H1 (cell line): Measurements from ENCODE around the gene EXTL1. TPM values are rescaled to one million over a fixed set of nuclear protein-coding genes. Genes with fewer than 3 reads are reported as not detected.

Source experiments
- CTCF ChIA-PET: fragments of 300-600 bp; sonication (Branson Sonifier 250); formaldehyde crosslinking; loops from one replicate; lab custom pipeline; 2021; ENCODE audit not compliant: partially characterized antibody; lab: Charles Lee
- POLR2A ChIA-PET: fragments of 300-600 bp; sonication (Branson Sonifier 250); formaldehyde crosslinking; loops from one replicate; lab custom pipeline; 2021; ENCODE audit warnings: inconsistent platforms; ENCODE audit not compliant: partially characterized antibody; lab: Charles Lee
- DNase-seq, 2 experiments: peaks; one replicate each; pipeline versions ENCODE4 v3.0.0 to v3.0.0-alpha.2; 2010 to 2022; ENCODE audit warnings: low spot score in 2 of 2, low read depth in 1 of 2, mixed read lengths in 1 of 2
- FAIRE-seq: peaks from 2 replicates; lab custom pipeline; 2011; peaks lifted over from hg19 to GRCh38; lab: Jason Lieb, UNC
- H2AFZ ChIP-seq: 2 replicates; pipeline ENCODE4 v1.8.1; 2012; ENCODE audit warnings: low read length, inconsistent platforms
- H2AK5ac ChIP-seq: 2 replicates; pipeline ENCODE4 v1.6.1; 2013; ENCODE audit warnings: low read depth, low read length
- H2BK120ac ChIP-seq: replicated peaks from 2 replicates; pipeline ENCODE3; 2013; ENCODE audit warnings: low read depth, low read length, inconsistent platforms
- H2BK12ac ChIP-seq: 2 replicates; pipeline ENCODE4 v1.6.1; 2013; ENCODE audit warnings: low read depth, low read length
- H2BK15ac ChIP-seq: 2 replicates; pipeline ENCODE4 v1.6.1; 2013; ENCODE audit warnings: low read length
- H2BK20ac ChIP-seq: 2 replicates; pipeline ENCODE4 v1.6.1; 2013; ENCODE audit warnings: low read length
- H2BK5ac ChIP-seq: 2 replicates; pipeline ENCODE4 v1.6.1; 2013; ENCODE audit warnings: low read depth, low read length
- H3K14ac ChIP-seq: 2 replicates; pipeline ENCODE4 v1.6.1; 2013; ENCODE audit warnings: inconsistent platforms; ENCODE audit not compliant: insufficient read length
- H3K18ac ChIP-seq: 2 replicates; pipeline ENCODE4 v1.6.1; 2013; ENCODE audit warnings: low read length; ENCODE audit errors: extremely low read depth
- H3K23ac ChIP-seq: 2 replicates; pipeline ENCODE4 v1.6.1; 2013; ENCODE audit warnings: inconsistent platforms; ENCODE audit not compliant: insufficient read length
- H3K23me2 ChIP-seq: 2 replicates; pipeline ENCODE4 v1.6.1; 2013; ENCODE audit warnings: low read depth, low read length
- H3K27ac ChIP-seq: 2 replicates; pipeline ENCODE4 v1.6.1; 2011; ENCODE audit warnings: low read depth, low read length, inconsistent platforms
- H3K27me3 ChIP-seq, 4 experiments: replicated peaks in 1 of 4; 1 replicate in 1 of 4; 2 replicates in 3 of 4; pipeline versions ENCODE4 v1.6.1 to v1.8.1; 2011 to 2013; ENCODE audit warnings: low read length in 3 of 4, mild to moderate bottlenecking in 3 of 4, inconsistent platforms in 2 of 4, mixed read lengths in 2 of 4, moderate library complexity in 1 of 4; ENCODE audit not compliant: control insufficient read depth in 3 of 4, insufficient read depth in 3 of 4; ENCODE audit errors: extremely low read depth in 1 of 4
- H3K36me3 ChIP-seq, 4 experiments: 2 replicates each; pipeline versions ENCODE4 v1.6.1 to v1.8.1; 2011 to 2013; ENCODE audit warnings: mild to moderate bottlenecking in 4 of 4, low read length in 3 of 4, moderate library complexity in 2 of 4, control low read depth in 1 of 4, inconsistent platforms in 1 of 4; ENCODE audit not compliant: insufficient read depth in 4 of 4, control insufficient read depth in 2 of 4
- H3K4ac ChIP-seq: replicated peaks from 2 replicates; pipeline ENCODE3; 2013; ENCODE audit warnings: low read length, low read depth, mixed read lengths, inconsistent platforms; ENCODE audit not compliant: insufficient read length
- H3K4me1 ChIP-seq, 4 experiments: replicated peaks in 1 of 4; 1 replicate in 1 of 4; 2 replicates in 3 of 4; pipeline versions ENCODE4 v1.6.1 to v1.8.1; 2011 to 2013; ENCODE audit warnings: low read length in 3 of 4, inconsistent platforms in 2 of 4, mixed read lengths in 1 of 4; ENCODE audit not compliant: insufficient read depth in 4 of 4, control insufficient read depth in 3 of 4
- H3K4me2 ChIP-seq, 2 experiments: 2 replicates each; pipeline versions ENCODE4 v1.6.1 to v1.8.1; 2011 to 2013; ENCODE audit warnings: low read depth in 2 of 2, low read length in 2 of 2, control low read depth in 1 of 2, inconsistent platforms in 1 of 2, mild to moderate bottlenecking in 1 of 2; ENCODE audit not compliant: insufficient read depth in 1 of 2
- H3K4me3 ChIP-seq, 4 experiments: fragments of 200-600, 300-600 bp in 1 of 4; sonication (generic), shearing (Covaris generic), sonication (Bioruptor Twin) in 1 of 4; 2 replicates each; pipeline versions ENCODE4 v1.5.1 to v1.8.1; 2011 to 2016; ENCODE audit warnings: low read length in 4 of 4, low read depth in 3 of 4, control low read depth in 2 of 4, inconsistent platforms in 2 of 4, mild to moderate bottlenecking in 2 of 4, mixed read lengths in 1 of 4, moderate library complexity in 1 of 4; ENCODE audit not compliant: insufficient read depth in 2 of 4; ENCODE audit errors: extremely low read depth in 1 of 4
- H3K56ac ChIP-seq: replicated peaks from 2 replicates; pipeline ENCODE3; 2013; ENCODE audit warnings: low read depth, mild to moderate bottlenecking, mixed read lengths, low read length, inconsistent platforms; ENCODE audit not compliant: insufficient read length
- H3K79me1 ChIP-seq: 2 replicates; pipeline ENCODE4 v1.6.1; 2013; ENCODE audit warnings: low read depth, low read length, control low read depth
- H3K79me2 ChIP-seq, 2 experiments: 2 replicates each; pipeline versions ENCODE4 v1.6.1 to v1.8.1; 2012 to 2013; ENCODE audit warnings: low read length in 2 of 2, mild to moderate bottlenecking in 2 of 2, inconsistent platforms in 1 of 2; ENCODE audit not compliant: insufficient read depth in 2 of 2, control insufficient read depth in 1 of 2
- H3K9ac ChIP-seq, 4 experiments: replicated peaks in 1 of 4; 1 replicate in 1 of 4; 2 replicates in 3 of 4; pipeline versions ENCODE4 v1.6.1 to v1.8.1; 2011 to 2013; ENCODE audit warnings: low read depth in 3 of 4, low read length in 3 of 4, control low read depth in 2 of 4, mild to moderate bottlenecking in 2 of 4, moderate library complexity in 2 of 4, inconsistent platforms in 1 of 4; ENCODE audit errors: extremely low read depth in 1 of 4
- H3K9me3 ChIP-seq, 2 experiments: 2 replicates each; pipeline versions ENCODE4 v1.6.1 to v1.8.1; 2012 to 2013; ENCODE audit warnings: mild to moderate bottlenecking in 2 of 2, moderate library complexity in 2 of 2, control low read depth in 1 of 2, inconsistent platforms in 1 of 2, low read depth in 1 of 2, low read length in 1 of 2, mixed read lengths in 1 of 2; ENCODE audit not compliant: insufficient read depth in 2 of 2
- H4K20me1 ChIP-seq, 2 experiments: replicated peaks in 1 of 2; 2 replicates each; pipeline versions ENCODE3 to v1.8.1; 2011 to 2013; ENCODE audit warnings: inconsistent platforms in 2 of 2, low read length in 2 of 2, mild to moderate bottlenecking in 1 of 2; ENCODE audit not compliant: insufficient read depth in 2 of 2, control insufficient read depth in 1 of 2
- H4K5ac ChIP-seq: 2 replicates; pipeline ENCODE4 v1.6.1; 2013; ENCODE audit warnings: low read length, low read depth, mixed read lengths, inconsistent platforms; ENCODE audit not compliant: insufficient read length
- H4K8ac ChIP-seq: 2 replicates; pipeline ENCODE4 v1.8.0; 2013; ENCODE audit warnings: mild to moderate bottlenecking, moderate library complexity, low read length, inconsistent platforms; ENCODE audit not compliant: insufficient read depth; ENCODE audit errors: extremely low read depth
- H4K91ac ChIP-seq: replicated peaks from 2 replicates; pipeline ENCODE3; 2013; ENCODE audit warnings: low read length, mixed read lengths, inconsistent platforms; ENCODE audit not compliant: insufficient read length
- BACH1 ChIP-seq: IDR thresholded peaks from 2 replicates; pipeline ENCODE4 v1.6.1; 2012; ENCODE audit warnings: low read length, improper control_type of control experiment
- CBX5 ChIP-seq: fragments of 300-800, 300-1000 bp; sonication (generic); IDR thresholded peaks from 2 replicates; pipeline ENCODE4 v1.7.1; 2016; ENCODE audit warnings: antibody characterized with exemption, low read length, low read depth
- CTBP2 ChIP-seq: IDR thresholded peaks from 2 replicates; pipeline ENCODE4 v1.7.0; 2011; ENCODE audit warnings: borderline replicate concordance, mild to moderate bottlenecking, moderate library complexity, mixed read lengths, low read length; ENCODE audit not compliant: insufficient read depth, insufficient read length
- EP300 ChIP-seq, 2 experiments: IDR thresholded peaks; 1 replicate in 1 of 2; 2 replicates in 1 of 2; pipeline ENCODE4 v1.6.1; 2011 to 2012; ENCODE audit warnings: low read depth in 2 of 2, low read length in 2 of 2, mild to moderate bottlenecking in 2 of 2, borderline replicate concordance in 1 of 2, inconsistent platforms in 1 of 2, moderate library complexity in 1 of 2
- FOSL1 ChIP-seq: IDR thresholded peaks from 2 replicates; pipeline ENCODE4 v1.6.1; 2011; ENCODE audit warnings: mild to moderate bottlenecking, low read depth, low read length, moderate library complexity; ENCODE audit not compliant: insufficient read depth
- JUN ChIP-seq: IDR thresholded peaks from 2 replicates; pipeline ENCODE4 v1.6.1; 2011; ENCODE audit warnings: low read depth, mild to moderate bottlenecking, improper control_type of control experiment, low read length
- MAFK ChIP-seq: IDR thresholded peaks from 2 replicates; pipeline ENCODE4 v1.6.1; 2012; ENCODE audit warnings: low read depth, mild to moderate bottlenecking, improper control_type of control experiment, low read length
- POLR2AphosphoS5 ChIP-seq: IDR thresholded peaks from 2 replicates; pipeline ENCODE4 v1.6.1; 2011; ENCODE audit warnings: low read depth, low read length
- RXRA ChIP-seq: IDR thresholded peaks from 2 replicates; pipeline ENCODE4 v1.6.1; 2011; ENCODE audit warnings: low read depth, mild to moderate bottlenecking, low read length, moderate library complexity; ENCODE audit not compliant: insufficient read depth
- SIN3A ChIP-seq, 2 experiments: IDR thresholded peaks in 1 of 2; conservative IDR thresholded peaks in 1 of 2; 2 replicates each; pipeline ENCODE4 v1.6.1; 2011 to 2012; ENCODE audit warnings: low read length in 2 of 2, improper control_type of control experiment in 1 of 2, low read depth in 1 of 2, mild to moderate bottlenecking in 1 of 2
- SIRT6 ChIP-seq: IDR thresholded peaks from one replicate; pipeline ENCODE4 v1.7.1; 2012; ENCODE audit warnings: low read length, inconsistent platforms
- TEAD4 ChIP-seq: IDR thresholded peaks from 2 replicates; pipeline ENCODE4 v1.6.1; 2012; ENCODE audit warnings: low read depth, low read length, inconsistent platforms, mixed read lengths
- WGBS, 2 experiments: shearing (Covaris generic) in 1 of 2; methylation state at CpG; one replicate each; pipeline versions ENCODE4 v1.1.6 to v1.1.7; 2013 to 2015; ENCODE audit warnings: low lambda C conversion rate in 2 of 2, mixed read lengths in 2 of 2, inconsistent platforms in 1 of 2, low coverage in 1 of 2, missing lambda C conversion rate in 1 of 2; ENCODE audit not compliant: insufficient replicate concordance in 2 of 2, insufficient coverage in 1 of 2, insufficient read length in 1 of 2; ENCODE audit errors: extremely low coverage in 1 of 2, missing lambda C conversion rate in 1 of 2; 5-methylcytosine and 5-hydroxymethylcytosine counted together
- polyA plus RNA-seq, 7 experiments: library from polyadenylated mRNA; depleted of rRNA in 3 of 7; stranded (reverse) in 5 of 7; unstranded in 2 of 7; fragments of >200 nt in 5 of 7; fragments of 200-250 nt in 2 of 7; gene quantifications; 1 replicate in 5 of 7; 2 replicates in 1 of 7; 4 replicates in 1 of 7; pipeline versions ENCODE4 v1.2.1 to v1.2.3, GENCODE V29; 2011 to 2013; ENCODE audit warnings: missing spikeins in 2 of 7, mixed read lengths in 2 of 7
- total RNA-seq: library from RNA; stranded (reverse); fragmentation: NEBNext Ultra II Directional; extraction: Animal tissue kit (Norgen Biotek cat#: 25700); gene quantifications from 2 replicates; pipeline ENCODE4 v1.2.1, GENCODE V29; 2021
- TF ChIP-seq, protein P1 (sequence below): IDR thresholded peaks from 2 replicates; pipeline ENCODE4 v1.6.1; 2011; ENCODE audit warnings: low read length, improper control_type of control experiment

EXTL1 gene
- total and polyA plus RNA-seq, 2 of the 8 experiments (the other 6 are each of a cell fraction or from before 2014, with no cell fraction given) = 0.89 to 1.2 TPM

DNA sequence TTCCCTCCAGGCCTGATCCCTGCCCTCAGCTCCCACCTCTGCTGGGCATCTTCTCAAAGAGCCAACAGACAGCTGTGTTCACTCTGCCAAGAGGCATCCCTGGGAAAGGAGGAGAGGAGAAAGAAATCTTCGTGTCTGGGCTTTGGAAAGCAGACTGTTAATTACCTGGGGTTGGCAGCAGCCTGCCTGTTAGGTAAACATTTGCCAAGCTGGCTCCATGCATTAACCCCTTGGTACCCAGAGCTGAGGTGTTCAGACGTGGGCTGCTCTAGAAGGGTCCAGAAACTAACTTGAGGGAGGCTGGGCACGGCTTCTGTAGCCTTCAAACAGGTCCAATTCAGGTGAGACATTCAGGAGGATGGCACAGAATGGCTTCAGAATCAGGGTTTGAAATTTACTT is 8.7 kb upstream of the EXTL1 start:
- Histone ChIP-seq H2AFZ (no peak overlapping the region), H2BK5ac (no peak overlapping the region), H3K18ac (no peak overlapping the region), H3K4me1 (peaks cover 0 to 8% (median 4%) of the 10 kb centered on the region in 4 experiments; a peak in 6 of 7 replicates), H3K36me3 (no peaks in the 10 kb centered on the region), H2AK5ac (no peak overlapping the region), H3K4me2 (no peak overlapping the region), H3K27me3 (no peaks in the 10 kb centered on the region), H3K27ac (no peak overlapping the region), H3K9ac (no peak overlapping the region), H4K20me1 (no peaks in the 10 kb centered on the region), H3K4ac (no peak overlapping the region), H2BK15ac (no peak overlapping the region), H3K4me3 (no peak overlapping the region), H3K23me2 (no peaks in the 10 kb centered on the region), H4K8ac (peak overlapping the region; percentile 31; the same call in 1 of the 2 replicates), H3K9me3 (no peaks in the 10 kb centered on the region), H3K79me2 (no peaks in the 10 kb centered on the region), H3K14ac (no peak overlapping the region), H3K79me1 (no peaks in the 10 kb centered on the region), H4K5ac (no peak overlapping the region), H4K91ac (no peak overlapping the region), H3K56ac (no peak overlapping the region), H2BK12ac (no peak overlapping the region), H3K23ac (no peak overlapping the region), H2BK120ac (no peak overlapping the region), H2BK20ac (no peak overlapping the region)
- no peak for DNase-seq
- no peak for TF ChIP-seq SIRT6
- TF ChIP-seq FOSL1 = no peak
- no peak for TF ChIP-seq POLR2AphosphoS5
- no peak for TF ChIP-seq MAFK
- no peak for TF ChIP-seq BACH1
- TF ChIP-seq, protein P1, sequence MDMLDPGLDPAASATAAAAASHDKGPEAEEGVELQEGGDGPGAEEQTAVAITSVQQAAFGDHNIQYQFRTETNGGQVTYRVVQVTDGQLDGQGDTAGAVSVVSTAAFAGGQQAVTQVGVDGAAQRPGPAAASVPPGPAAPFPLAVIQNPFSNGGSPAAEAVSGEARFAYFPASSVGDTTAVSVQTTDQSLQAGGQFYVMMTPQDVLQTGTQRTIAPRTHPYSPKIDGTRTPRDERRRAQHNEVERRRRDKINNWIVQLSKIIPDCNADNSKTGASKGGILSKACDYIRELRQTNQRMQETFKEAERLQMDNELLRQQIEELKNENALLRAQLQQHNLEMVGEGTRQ = no peak
- no peak for TF ChIP-seq RXRA
- no peak for TF ChIP-seq JUN
- TF ChIP-seq CBX5 = no peak
- no peak for TF ChIP-seq EP300 (IDR thresholded peaks at IDR 0.05; ENCODE audit: borderline replicate concordance in 1 of 2, low read depth in 2 of 2, low read length in 2 of 2)
- no peak for TF ChIP-seq SIN3A (conservative IDR thresholded peaks at IDR 0.05 in 1 of 2, IDR thresholded peaks at IDR 0.05 in 1 of 2; ENCODE audit: low read depth in 1 of 2, low read length in 2 of 2)
- TF ChIP-seq CTBP2 = no peak
- no peak for TF ChIP-seq TEAD4
- ChIA-PET CTCF (interaction anchor here (0.5 to 1.9 kb wide), 7 partner anchors 8 to 197 kb away, joined by 3 to 5 read pairs (median 3); partner anchors contain the start of gene EXTL1), POLR2A (interaction anchor here (1.1 to 1.4 kb wide), 2 partner anchors 9 to 99 kb away, joined by 3 to 5 read pairs; partner anchors contain the start of genes EXTL1 and PDIK1L)
- WGBS, 2 experiments = 50% methylated on average over 3 of the region's 3 CpGs; no CpG with 5 or more reads in 1 of the 2 experiments
- no peak for FAIRE-seq
